ENCODE results near the gene YEATS4. TPM values are rescaled to one million over a fixed set of nuclear protein-coding genes. Genes with fewer than 3 reads are reported as not detected.

YEATS4 gene
- total and polyA plus RNA-seq, 2 donors (not counting 1 experiment from before 2014, with no cell fraction given) = 17.7 to 18.0 TPM

GRCh38 chr12:69337311-69338090 lies 22.0 kb upstream of the YEATS4 start:
- Histone ChIP-seq H3K4me1 (ENCODE audit: control insufficient read depth in 2 of 2, insufficient read depth in 2 of 2, low read length in 2 of 2) (peaks cover 17 to 18% of the 10 kb centered on the region in 2 donors), H3K27ac (ENCODE audit: low read length in 2 of 2) (peak overlapping the region; percentile 21 to 74), H3K4me3 (ENCODE audit: control extremely low read depth in 1 of 5, extremely low read depth in 1 of 5, insufficient read depth in 1 of 5, low read depth in 2 of 5, low read length in 4 of 5) (no peak overlapping the region), H3K36me3 (replicated peaks in 1 of 2; ENCODE audit: control extremely low read depth in 1 of 2, control insufficient read depth in 1 of 2, extremely low read depth in 1 of 2, insufficient read depth in 2 of 2, low read length in 1 of 2) (no peaks in the 10 kb centered on the region), H3K4me2 (replicated peaks; ENCODE audit: low read depth, low read length, poor library complexity, severe bottlenecking) (peak overlapping the region; percentile 44), H3K9me3 (ENCODE audit: control extremely low read depth in 1 of 3, control insufficient read depth in 2 of 3, insufficient read depth in 1 of 3, low read length in 2 of 3) (no peaks in the 10 kb centered on the region), H4K20me1 (ENCODE audit: control insufficient read depth, insufficient read depth, low read length, poor library complexity, severe bottlenecking) (no peaks in the 10 kb centered on the region), H3K27me3 (replicated peaks in 1 of 4; ENCODE audit: control extremely low read depth in 1 of 4, control insufficient read depth in 3 of 4, insufficient read depth in 4 of 4, low read length in 3 of 4) (no peaks in the 10 kb centered on the region), H2AFZ (ENCODE audit: insufficient read depth, low read depth, low read length, poor library complexity, severe bottlenecking) (peak overlapping the region; percentile 49), H3K9ac (ENCODE audit: low read length) (no peak overlapping the region), H3K79me2 (ENCODE audit: control insufficient read depth, insufficient read depth, low read length) (no peaks in the 10 kb centered on the region)
- no CpG with 5 or more reads among the region's 2 CpGs for WGBS (ENCODE audit: insufficient coverage)
- Mint-ChIP-seq H3K4me3 (peak overlapping the region; percentile 13), H3K27me3 (no peaks in the 10 kb centered on the region), H3K9me3 (ENCODE audit: insufficient read depth) (no peaks in the 10 kb centered on the region), H3K27ac (peak overlapping the region; percentile 81), H3K4me1 (peaks cover 18% of the 10 kb centered on the region)
- TF ChIP-seq EZH2 (IDR thresholded peaks at IDR 0.05; ENCODE audit: borderline replicate concordance, insufficient read depth, low read depth, low read length, poor library complexity, severe bottlenecking) = no peak
- no peak for TF ChIP-seq CTCF (IDR thresholded peaks at IDR 0.05)
- intact Hi-C loops (cut with micrococcal nuclease) = loop anchor here (5.0 to 10.0 kb wide), 2 partner anchors 45 to 93 kb away; no protein-coding TSS in a partner anchor
- ATAC-seq (ENCODE audit: low read depth) (no peak), DNase-seq (peak; percentile 19)
- ChIA-PET POLR2A (no interaction called here), CTCF (interaction anchor here (1.2 to 6.8 kb wide), 3 partner anchors 20 to 233 kb away, joined by 5 to 31 read pairs (median 6); no protein-coding TSS in a partner anchor)
